Mucosa of stomach (tissue), 1 donor: Measurements from ENCODE around the gene FBRSL1.

ENCODE experiments used
- H3K27me3 ChIP-seq: one replicate; pipeline ENCODE4 v1.7.0; 2013; ENCODE audit warnings: mild to moderate bottlenecking, low read length; ENCODE audit not compliant: control insufficient read depth, insufficient read depth
- H3K36me3 ChIP-seq: one replicate; pipeline ENCODE4 v1.7.0; 2013; ENCODE audit warnings: low read length; ENCODE audit not compliant: control insufficient read depth, insufficient read depth
- H3K4me1 ChIP-seq: one replicate; pipeline ENCODE4 v1.7.0; 2013; ENCODE audit warnings: mild to moderate bottlenecking, low read length; ENCODE audit not compliant: control insufficient read depth, insufficient read depth
- H3K4me3 ChIP-seq: one replicate; pipeline ENCODE4 v1.7.0; 2013; ENCODE audit warnings: low read length
- H3K9ac ChIP-seq: one replicate; pipeline ENCODE4 v1.7.0; 2013; ENCODE audit warnings: mild to moderate bottlenecking, low read length, moderate library complexity
- H3K9me3 ChIP-seq: one replicate; pipeline ENCODE4 v1.7.0; 2013; ENCODE audit warnings: mild to moderate bottlenecking, low read length, moderate library complexity; ENCODE audit not compliant: control insufficient read depth
- donor health status: Pancreatic carcinoma.

The FBRSL1 gene

GRCh38 chr12:132551641-132552031 is 61.7 kb downstream of the FBRSL1 start:
- H3K36me3 ChIP-seq: no peaks in the 10 kb centered on the region
- no peak overlapping the region for H3K9ac ChIP-seq
- no peaks in the 10 kb centered on the region for H3K4me1 ChIP-seq
- H3K4me3 ChIP-seq: no peak overlapping the region
- H3K27me3 ChIP-seq: no peaks in the 10 kb centered on the region
- no peaks in the 10 kb centered on the region for H3K9me3 ChIP-seq

GRCh38 chr12:132554845-132555630 is 65.1 kb downstream of the FBRSL1 start:
- no peaks in the 10 kb centered on the region for H3K27me3 ChIP-seq
- no peak overlapping the region for H3K9ac ChIP-seq
- no peaks in the 10 kb centered on the region for H3K9me3 ChIP-seq
- no peaks in the 10 kb centered on the region for H3K36me3 ChIP-seq
- peaks cover 7% of the 10 kb centered on the region for H3K4me1 ChIP-seq
- no peak overlapping the region for H3K4me3 ChIP-seq

- no peaks in the 10 kb centered on the region for H3K27me3 ChIP-seq
- H3K4me1 ChIP-seq: peaks cover 9% of the 10 kb centered on the region
- no peak overlapping the region for H3K4me3 ChIP-seq
- no peaks in the 10 kb centered on the region for H3K36me3 ChIP-seq
- H3K9ac ChIP-seq: no peak overlapping the region
- no peaks in the 10 kb centered on the region for H3K9me3 ChIP-seq
Measured at GRCh38 chr12:132555686-132556085, 65.7 kb downstream of the FBRSL1 start.

GRCh38 chr12:132556216-132556615 is 66.3 kb downstream of the FBRSL1 start:
- H3K9ac ChIP-seq: no peak overlapping the region

GRCh38 chr12:132556801-132557200 is 66.8 kb downstream of the FBRSL1 start:
- Histone ChIP-seq H3K4me3 (no peak overlapping the region), H3K27me3 (no peaks in the 10 kb centered on the region), H3K4me1 (peaks cover 20% of the 10 kb centered on the region), H3K9ac (no peak overlapping the region), H3K36me3 (no peaks in the 10 kb centered on the region), H3K9me3 (no peaks in the 10 kb centered on the region)

More at GRCh38 chr12:132556216-132556615, 66.3 kb downstream of the FBRSL1 start:
- Histone ChIP-seq H3K27me3 (no peaks in the 10 kb centered on the region), H3K4me3 (no peak overlapping the region), H3K36me3 (no peaks in the 10 kb centered on the region), H3K9me3 (no peaks in the 10 kb centered on the region), H3K4me1 (peaks cover 14% of the 10 kb centered on the region)

GRCh38 chr12:132557291-132558015 is 67.5 kb downstream of the FBRSL1 start:
- no peaks in the 10 kb centered on the region for H3K27me3 ChIP-seq
- H3K36me3 ChIP-seq: no peaks in the 10 kb centered on the region
- peaks cover 27% of the 10 kb centered on the region for H3K4me1 ChIP-seq
- H3K9me3 ChIP-seq: no peaks in the 10 kb centered on the region
- H3K9ac ChIP-seq: no peak overlapping the region
- H3K4me3 ChIP-seq: no peak overlapping the region

- Histone ChIP-seq H3K36me3 (no peaks in the 10 kb centered on the region), H3K27me3 (no peaks in the 10 kb centered on the region), H3K9ac (no peak overlapping the region), H3K4me1 (peaks cover 27% of the 10 kb centered on the region), H3K4me3 (no peak overlapping the region), H3K9me3 (no peaks in the 10 kb centered on the region)
Measured at GRCh38 chr12:132558042-132558856, 68.3 kb downstream of the FBRSL1 start.

GRCh38 chr12:132558861-132559623 is 69.1 kb downstream of the FBRSL1 start:
- no peak overlapping the region for H3K4me3 ChIP-seq
- no peaks in the 10 kb centered on the region for H3K9me3 ChIP-seq
- no peaks in the 10 kb centered on the region for H3K27me3 ChIP-seq
- H3K4me1 ChIP-seq: peaks cover 27% of the 10 kb centered on the region
- H3K9ac ChIP-seq: no peak overlapping the region
- no peaks in the 10 kb centered on the region for H3K36me3 ChIP-seq

- Histone ChIP-seq H3K4me3 (no peak overlapping the region), H3K9me3 (no peaks in the 10 kb centered on the region), H3K36me3 (no peaks in the 10 kb centered on the region), H3K4me1 (peaks cover 27% of the 10 kb centered on the region), H3K9ac (no peak overlapping the region), H3K27me3 (no peaks in the 10 kb centered on the region)
Measured at GRCh38 chr12:132559652-132560363, 69.9 kb downstream of the FBRSL1 start.

GRCh38 chr12:132560364-132560613 is 70.3 kb downstream of the FBRSL1 start:
- Histone ChIP-seq H3K9ac (no peak overlapping the region), H3K4me1 (peaks cover 27% of the 10 kb centered on the region)

More at GRCh38 chr12:132560364-132560613, 70.3 kb downstream of the FBRSL1 start:
- Histone ChIP-seq H3K4me3 (no peak overlapping the region), H3K9me3 (no peaks in the 10 kb centered on the region), H3K27me3 (no peaks in the 10 kb centered on the region), H3K36me3 (no peaks in the 10 kb centered on the region)
